ENCODE data around the gene NID2.
A peak's percentile ranks its signal among the peaks of the same experiment; 100 is the strongest.

NID2 gene

DNA sequence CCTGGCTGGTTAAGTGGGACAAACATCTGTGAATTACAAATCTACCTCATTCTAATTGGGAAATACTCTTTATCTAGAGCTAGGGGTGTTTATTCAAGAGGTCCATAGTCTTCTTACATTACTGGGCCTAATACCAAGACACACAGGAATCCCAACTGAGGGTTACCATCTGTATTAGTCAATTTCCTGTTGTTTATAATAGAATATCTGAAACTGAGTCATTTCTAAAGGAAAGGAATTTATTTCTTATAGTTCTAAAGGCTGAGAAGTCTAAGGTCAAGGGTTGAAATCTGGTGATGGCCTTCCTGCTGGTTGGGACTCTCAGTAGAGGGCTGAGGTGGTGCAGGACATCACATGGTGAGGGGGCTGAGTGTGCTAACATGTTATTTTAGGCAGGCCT lies 43.5 kb downstream of the NID2 start:
- DNase-seq (ENCODE audit: low spot score) = no peak

- no peak for DNase-seq (ENCODE audit: low spot score)
These were observed 45.3 kb downstream of the NID2 start for GRCh38 chr14:52023518-52023917.

DNA sequence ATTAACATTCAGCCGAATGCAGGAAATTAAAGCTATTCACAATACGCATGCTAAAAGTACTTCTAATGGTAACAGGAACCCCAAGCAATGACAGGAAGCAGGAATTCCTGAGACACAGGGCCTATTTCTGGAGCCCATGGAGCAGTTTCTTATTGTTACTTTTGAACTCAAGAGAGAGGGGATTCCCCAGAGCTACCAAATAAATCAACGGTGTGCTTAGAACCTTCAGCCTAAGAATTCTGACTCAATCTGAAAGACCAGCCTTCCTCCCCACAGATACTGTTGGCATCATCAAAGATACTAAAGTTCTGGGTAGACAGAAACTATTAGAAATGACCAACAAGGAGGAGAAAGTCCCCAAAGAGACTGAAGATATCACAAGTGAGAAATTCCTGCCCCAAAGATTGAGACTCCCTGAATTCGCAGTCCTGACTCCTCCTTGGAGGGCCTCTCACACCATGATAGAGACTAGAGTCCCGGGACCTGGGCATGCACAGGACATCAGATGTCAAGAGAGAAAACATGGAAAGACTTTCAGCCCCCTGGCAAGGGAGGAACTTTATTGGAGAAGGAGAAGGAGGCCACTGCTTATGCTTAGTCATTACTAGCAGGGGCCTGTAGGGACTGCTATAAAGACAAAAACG lies 46.8 kb downstream of the NID2 start:
- no peak for DNase-seq (ENCODE audit: low spot score)

- DNase-seq (ENCODE audit: low spot score) = no peak
These were observed 47.8 kb downstream of the NID2 start for GRCh38 chr14:52020866-52021717.

DNA sequence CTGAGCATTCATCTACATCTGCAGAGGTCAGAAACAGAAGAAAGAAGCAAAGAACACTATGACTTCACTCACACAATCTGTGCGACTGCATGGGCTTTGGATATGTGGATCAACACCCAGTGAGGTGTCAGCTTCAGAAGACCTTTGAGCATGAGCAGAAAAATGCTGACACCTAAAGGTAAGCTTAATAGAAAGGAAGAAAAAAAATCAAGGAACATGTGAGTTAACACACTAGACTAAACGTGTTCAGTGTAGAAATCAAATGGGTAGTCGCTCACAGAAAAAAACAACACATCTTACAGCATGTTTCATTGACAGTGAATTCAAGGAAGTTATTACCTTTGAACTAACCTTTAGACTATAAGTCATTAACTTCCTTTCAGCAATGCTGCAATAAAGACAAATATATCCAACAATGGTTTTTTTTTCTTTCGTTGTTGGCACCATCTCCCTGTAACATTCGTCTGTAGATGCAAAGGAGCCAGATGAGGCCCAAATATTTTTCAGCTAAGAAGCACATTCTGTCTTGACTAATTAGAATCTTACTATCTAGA lies 48.6 kb downstream of the NID2 start:
- DNase-seq (ENCODE audit: low spot score) = no peak

DNA sequence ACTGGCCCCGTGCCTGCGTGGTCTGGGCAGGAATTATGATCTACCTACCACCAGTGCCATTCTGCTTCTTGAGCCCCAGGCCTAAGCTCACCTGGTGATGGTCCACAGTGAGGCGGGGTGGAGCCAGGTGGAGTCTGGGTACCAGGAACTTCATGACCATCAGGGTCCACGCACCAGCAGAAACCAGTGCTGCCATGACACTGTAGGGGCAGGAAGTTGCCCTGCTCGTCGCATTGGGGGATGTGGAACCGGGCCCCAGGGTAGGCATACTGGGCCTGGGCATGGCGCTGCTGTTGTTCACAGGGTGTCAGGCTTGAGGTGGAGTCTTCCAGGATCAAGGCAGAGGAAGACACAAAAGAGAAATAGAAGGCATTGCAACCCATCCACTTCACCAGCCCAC lies 49.9 kb downstream of the NID2 start:
- no peak for DNase-seq (ENCODE audit: low spot score)

DNA sequence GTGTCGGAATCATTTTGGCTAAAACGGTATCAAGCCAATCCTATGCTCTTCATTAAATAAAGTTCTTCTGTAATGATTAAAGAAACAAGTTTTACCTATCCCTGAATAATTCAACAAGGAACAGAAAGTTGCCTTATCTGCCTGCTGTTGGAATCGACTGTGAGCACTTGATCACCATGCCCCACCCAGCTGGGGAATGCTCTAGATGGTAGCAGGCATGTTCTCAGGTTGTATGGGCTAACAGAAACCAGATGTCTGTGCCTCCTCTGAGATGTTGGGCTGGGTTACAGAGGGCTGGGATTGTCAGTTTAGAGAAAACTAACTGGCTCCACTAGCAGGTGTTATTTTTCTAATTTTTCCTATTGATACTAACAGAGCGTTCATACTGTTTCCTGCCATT lies 50.6 kb downstream of the NID2 start:
- no peak for DNase-seq (ENCODE audit: low spot score)

DNA sequence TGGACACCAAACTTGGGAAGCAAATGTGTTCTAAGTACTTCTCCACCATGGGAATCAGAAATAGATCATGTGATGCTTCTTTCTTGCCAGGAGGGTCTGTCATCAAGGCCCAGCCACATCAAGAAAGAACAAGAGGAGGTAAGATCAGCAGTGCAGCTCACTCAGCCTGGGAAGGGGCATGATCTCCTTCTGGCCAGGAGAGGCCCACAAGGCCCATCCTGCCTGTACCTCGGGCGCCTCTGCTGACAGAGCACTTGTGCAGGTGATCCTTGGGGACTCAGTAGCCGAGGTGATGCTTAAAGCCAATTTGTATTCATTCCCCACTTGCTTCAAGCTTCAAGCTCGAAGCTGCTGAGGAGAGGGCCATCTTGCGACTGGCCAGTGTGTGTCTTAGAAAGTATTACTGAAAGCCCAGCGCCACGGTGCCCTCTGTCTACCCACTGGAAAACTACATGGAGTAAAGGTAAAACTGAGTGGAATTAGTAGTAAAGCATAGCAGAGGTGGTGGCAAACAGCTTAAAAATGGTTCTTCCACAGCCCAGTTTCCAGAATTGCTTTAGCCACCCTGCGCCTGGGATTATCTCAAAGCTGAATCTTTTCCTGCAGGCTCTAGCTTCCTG lies 53.3 kb downstream of the NID2 start:
- DNase-seq (ENCODE audit: low spot score) = peak; percentile 40

- no peak for DNase-seq (ENCODE audit: low spot score)
These were observed 54.1 kb downstream of the NID2 start for GRCh38 chr14:52014601-52015267.

- DNase-seq (ENCODE audit: low spot score) = peak; percentile 42
These were observed 54.8 kb downstream of the NID2 start for GRCh38 chr14:52013984-52014600.

DNA sequence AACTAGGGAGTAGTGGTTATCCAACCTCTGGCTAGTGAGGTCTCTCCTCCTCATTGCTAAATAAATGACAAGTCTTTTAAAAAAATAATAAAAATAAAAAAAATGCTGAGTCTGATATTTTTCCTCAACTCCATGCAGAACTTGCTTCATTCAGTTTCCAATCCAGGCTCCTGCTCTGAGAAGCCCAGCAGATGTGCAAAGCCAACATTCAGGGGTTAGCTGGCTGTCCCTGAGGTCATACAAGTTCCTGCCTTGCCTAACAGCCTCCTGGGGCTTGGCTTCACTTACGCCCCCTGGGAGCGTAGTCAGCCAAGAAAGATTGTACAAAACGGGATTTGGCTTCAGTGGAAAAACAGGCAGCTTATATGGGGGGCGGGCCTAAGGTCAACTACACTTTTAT lies 56.2 kb downstream of the NID2 start:
- no peak for DNase-seq (ENCODE audit: low spot score)

- DNase-seq (ENCODE audit: low spot score) = no peak
These were observed 57.3 kb downstream of the NID2 start for GRCh38 chr14:52011523-52011922.

DNA sequence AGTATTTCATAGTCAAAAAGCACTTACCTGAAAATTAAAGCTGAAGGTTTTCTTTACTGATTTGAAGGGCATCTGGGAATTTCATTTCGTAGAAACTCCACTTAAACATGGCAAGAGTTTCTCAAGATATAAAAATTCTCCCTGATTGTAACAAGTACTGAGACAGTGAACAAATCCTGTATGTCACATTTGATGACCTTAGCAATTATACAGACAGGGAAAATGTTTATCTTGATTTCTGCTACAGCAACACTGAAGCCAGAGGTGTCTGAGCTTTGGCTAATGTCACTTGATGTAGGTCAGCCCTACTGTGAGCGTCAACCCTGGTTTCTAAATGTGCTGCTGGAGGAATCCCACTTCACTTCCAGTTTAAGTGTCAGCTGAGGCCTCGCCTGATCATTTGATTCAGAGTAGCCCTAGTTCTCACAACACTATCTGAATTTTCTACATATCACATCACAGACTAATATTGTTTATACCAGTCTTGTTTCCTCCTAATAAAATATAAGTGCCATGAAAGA lies 58.6 kb downstream of the NID2 start:
- DNase-seq (ENCODE audit: low spot score) = no peak

- no peak for DNase-seq (ENCODE audit: low spot score)
These were observed 60.7 kb downstream of the NID2 start for GRCh38 chr14:52008136-52008535.

DNA sequence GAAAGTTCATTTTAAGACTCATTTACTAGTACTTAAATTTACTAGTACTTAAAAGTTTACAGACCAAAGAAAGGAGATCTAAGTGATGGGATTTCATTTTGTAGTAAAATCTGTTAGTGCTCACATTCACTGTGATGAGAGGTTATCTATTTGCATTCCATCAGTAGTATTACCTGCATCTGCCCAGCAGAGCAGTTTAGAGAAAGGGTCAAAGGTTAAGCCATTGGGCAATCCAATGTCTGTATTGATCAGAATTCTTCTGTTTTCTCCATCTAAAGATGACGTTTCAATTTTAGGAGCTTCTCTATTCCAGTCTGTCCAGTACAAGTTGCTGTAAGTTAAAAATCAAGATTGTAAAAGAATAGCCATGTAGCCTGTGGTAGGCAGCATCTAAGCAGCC lies 61.2 kb downstream of the NID2 start:
- DNase-seq (ENCODE audit: low spot score) = no peak

GRCh38 chr14:52007211-52007610 lies 61.6 kb downstream of the NID2 start:
- no peak for DNase-seq (ENCODE audit: low spot score)

DNA sequence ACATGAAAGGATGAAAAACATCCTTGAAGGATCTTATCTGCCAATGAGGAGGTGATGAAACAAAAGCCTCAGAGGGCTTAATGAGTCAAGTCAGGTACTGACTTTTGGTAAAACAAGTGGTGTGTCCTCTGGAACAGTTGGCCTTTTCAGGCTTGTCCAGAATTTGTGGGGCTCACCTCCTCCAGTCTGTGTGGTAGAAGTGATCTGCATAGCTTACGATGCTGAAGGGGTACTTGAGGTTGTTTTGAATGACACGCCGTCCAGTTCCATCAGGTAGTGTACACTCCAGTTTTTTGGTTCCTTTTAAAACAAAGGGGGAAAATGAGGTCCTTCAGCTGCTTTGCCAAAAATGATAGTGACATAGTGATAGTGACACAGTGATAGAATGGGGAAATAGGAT lies 62.5 kb downstream of the NID2 start:
- DNase-seq (ENCODE audit: low spot score) = no peak

DNA sequence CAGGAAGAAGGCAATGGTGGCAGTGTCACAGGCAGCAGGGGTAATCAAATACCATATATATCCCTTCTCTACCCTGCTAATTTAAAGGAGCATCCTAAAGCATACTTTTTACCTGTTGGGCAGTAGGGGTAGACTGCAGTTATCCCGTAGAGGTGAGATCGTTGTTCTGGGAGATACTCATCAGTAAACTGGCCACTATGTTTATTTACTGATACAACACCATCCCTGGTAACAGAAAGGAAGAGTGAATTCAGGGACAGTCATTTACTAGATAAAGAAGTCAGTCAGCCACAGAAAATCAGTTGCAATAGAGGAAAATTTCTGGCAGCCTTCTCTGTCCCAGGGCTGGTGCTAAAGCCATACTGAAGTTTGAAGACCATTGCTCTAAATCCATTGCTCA lies 63.2 kb downstream of the NID2 start:
- DNase-seq (ENCODE audit: low spot score) = no peak

GRCh38 chr14:52003324-52003723 lies 65.5 kb downstream of the NID2 start:
- no peak for DNase-seq (ENCODE audit: low spot score)

DNA sequence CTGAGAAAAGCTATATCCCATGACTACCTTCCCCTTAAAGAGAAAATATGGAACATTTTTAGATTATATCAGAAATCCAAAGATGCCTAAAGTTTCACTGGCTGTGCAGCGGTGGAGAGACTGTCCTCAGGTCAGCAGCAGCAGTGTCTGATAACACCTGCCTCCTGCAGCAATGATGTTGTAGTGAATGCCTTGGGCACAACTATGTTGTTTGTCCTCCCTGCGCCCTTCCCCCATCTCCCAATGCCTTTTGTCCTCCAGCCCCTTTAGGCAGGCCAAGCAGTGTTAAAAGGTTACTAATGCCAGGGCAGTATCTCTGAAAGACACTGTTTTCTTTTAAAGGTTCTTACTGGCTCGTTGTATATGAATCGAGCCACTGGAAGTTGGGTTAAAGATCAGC lies 66.3 kb downstream of the NID2 start:
- DNase-seq (ENCODE audit: low spot score) = no peak

- no peak for DNase-seq (ENCODE audit: low spot score)
These were observed 68.2 kb downstream of the NID2 start for GRCh38 chr14:52000696-52001095.

All from iPS-NIHi11 (cell line).